HG03521 (cell line): Measurements from ENCODE around the gene PDLIM5.
"Not testable (repeated sequence)": the region's sequence is repeated elsewhere in the genome, so short reads cannot be mapped to it uniquely, and the experiment has no call there.

ENCODE experiments used
- ATAC-seq: cut with Tn5 transposase; IDR thresholded peaks from one replicate; pipeline ENCODE4 v1.9.1; 2021; ENCODE audit warnings: mild to moderate bottlenecking, moderate library complexity; ENCODE audit not compliant: unreplicated experiment

Gene PDLIM5

DNA sequence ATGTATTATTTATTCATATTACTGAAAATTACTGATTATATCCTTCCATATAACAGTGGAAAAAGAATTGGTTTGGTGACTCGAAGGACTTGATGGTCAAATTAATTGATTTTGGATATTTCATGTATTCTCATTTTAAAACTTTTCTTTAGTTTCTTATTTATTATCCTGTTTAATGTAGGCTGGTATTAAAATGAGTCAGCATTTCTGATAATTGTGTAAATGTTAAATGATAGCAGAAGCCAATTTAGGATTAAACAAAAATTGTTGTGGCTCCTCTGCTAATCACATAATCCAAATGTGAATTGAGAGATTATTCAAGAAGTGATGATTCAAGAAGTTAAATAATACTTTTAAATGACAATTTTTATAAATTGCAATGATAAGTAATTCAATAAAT, 38.7 kb downstream of the PDLIM5 start:
- no peak for ATAC-seq

DNA sequence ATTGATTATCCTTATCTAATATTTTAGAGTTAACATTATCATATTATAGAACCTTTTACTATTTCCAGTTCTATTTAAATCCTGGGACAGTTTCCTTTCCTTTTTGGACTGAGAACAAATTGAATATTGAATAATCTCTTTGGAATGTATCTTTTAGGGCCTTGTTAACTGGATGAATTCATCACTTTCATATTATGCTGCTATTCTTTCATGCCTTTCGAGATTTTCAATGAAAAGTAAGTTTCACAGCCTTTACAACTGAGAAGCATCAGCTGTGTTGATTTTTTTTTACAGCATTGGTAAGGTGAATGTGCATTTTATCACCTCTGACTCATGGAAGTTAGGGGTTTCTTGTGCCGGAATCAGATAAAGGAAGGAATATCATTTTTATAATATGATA, 39.6 kb downstream of the PDLIM5 start:
- no peak for ATAC-seq

DNA sequence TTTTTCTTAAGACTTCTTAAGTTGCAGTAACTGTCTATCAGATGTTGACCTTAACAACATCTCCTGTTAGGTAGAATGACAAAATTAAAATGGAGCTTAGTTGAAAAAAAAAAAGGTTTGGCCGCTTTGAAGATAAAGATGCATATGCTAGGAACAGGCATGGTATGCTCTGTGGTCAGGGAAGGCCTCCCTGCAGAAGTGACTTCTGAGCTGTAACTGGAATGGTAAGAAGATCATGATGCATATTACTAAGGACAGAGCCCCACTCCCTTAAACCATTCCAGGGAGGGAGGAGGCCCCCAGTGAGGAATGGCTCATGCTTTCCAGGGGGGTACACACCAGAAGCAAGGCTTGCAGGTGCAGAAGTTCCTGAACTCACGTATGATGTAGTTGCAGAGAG, 43.7 kb downstream of the PDLIM5 start:
- ATAC-seq: no peak

GRCh38 chr4:94497690-94498089, 45.9 kb downstream of the PDLIM5 start:
- no peak for ATAC-seq

- ATAC-seq: no peak
Measured at GRCh38 chr4:94498502-94498901, 46.8 kb downstream of the PDLIM5 start.

DNA sequence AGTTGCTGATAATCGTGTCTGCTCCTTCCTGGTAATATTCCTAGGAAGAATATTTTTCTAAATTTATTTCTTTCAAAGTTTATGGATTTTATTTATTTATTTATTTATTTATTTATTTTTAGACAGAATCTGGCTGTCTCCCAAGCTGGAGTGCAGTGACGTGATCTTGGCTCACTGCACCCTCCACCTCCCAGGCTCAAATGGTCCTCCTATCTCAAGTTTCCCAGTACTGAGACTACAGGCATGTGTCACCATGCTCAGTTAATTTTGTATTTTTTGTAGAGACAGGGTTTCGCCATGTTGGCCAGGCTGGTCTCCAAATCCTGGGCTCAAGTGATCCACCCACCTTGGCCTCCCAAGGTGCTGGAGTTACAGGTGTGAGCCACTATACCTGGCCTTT, 48.9 kb downstream of the PDLIM5 start:
- no peak for ATAC-seq

DNA sequence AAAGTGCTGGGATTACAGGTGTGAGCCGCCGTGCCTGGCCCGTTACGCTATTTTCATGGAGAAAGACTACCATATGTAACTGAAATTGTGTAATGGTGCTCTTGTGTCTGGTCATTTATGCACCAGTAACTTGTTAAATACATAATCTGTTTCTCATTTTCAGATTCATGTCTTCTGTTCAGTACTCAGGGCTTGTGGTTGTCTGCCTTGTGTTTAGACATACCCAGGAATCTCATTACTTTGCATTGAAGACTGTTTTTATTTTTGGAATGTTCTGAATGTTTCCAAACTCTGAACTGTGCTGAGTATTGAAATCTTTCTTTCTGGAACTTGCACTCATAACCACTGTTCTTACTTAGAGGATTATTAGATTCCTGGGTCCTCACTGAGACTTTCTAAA, 52.8 kb downstream of the PDLIM5 start:
- ATAC-seq: no peak

DNA sequence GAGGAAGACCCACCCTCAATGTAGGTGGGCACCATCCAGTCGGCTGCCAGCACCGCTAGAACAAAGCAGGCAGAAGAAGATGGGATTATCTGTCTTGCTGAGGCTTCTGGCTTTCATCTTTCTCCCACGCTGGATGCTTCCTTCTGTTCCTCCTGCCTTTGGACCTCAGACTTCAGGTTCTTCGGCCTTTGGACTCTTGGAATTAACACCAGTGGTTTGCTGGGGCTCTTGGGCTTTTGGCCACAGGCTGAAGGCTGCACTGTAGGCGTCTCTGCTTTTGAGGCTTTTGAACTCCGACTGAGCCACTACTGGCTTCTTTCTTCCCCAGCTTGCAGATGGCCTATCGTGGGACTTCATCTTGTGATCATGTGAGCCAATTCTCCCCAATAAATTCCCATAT, 55.1 kb downstream of the PDLIM5 start:
- no peak for ATAC-seq

DNA sequence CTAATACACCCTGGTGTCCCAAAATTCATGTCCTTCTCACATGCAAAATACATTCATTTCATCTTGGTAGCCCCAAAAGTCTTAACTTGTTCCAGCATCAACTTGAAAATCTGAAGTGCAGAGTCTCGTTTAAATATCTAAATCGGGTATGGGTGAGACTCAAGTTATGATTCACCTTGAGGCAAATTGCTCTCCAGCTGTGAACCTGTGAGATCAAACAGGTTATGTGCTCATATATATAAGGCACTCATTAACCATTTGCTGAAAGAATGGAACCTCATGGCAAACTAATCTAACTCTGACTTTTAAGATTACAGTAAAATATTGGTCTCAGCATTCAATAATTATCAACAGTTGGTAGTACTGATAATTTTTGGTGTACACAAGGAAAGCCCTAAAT, 55.5 kb downstream of the PDLIM5 start:
- no peak for ATAC-seq

GRCh38 chr4:94507708-94508107, 56.0 kb downstream of the PDLIM5 start:
- ATAC-seq: no peak

GRCh38 chr4:94508296-94508695, 56.6 kb downstream of the PDLIM5 start:
- ATAC-seq: no peak

- ATAC-seq: no peak
Measured at GRCh38 chr4:94508806-94509205, 57.1 kb downstream of the PDLIM5 start.

- no peak for ATAC-seq
Measured at GRCh38 chr4:94511591-94511990, 59.8 kb downstream of the PDLIM5 start.

GRCh38 chr4:94513532-94513931, 61.8 kb downstream of the PDLIM5 start:
- ATAC-seq: not testable (repeated sequence)

- ATAC-seq: no peak
Measured at GRCh38 chr4:94515365-94515764, 63.6 kb downstream of the PDLIM5 start.

DNA sequence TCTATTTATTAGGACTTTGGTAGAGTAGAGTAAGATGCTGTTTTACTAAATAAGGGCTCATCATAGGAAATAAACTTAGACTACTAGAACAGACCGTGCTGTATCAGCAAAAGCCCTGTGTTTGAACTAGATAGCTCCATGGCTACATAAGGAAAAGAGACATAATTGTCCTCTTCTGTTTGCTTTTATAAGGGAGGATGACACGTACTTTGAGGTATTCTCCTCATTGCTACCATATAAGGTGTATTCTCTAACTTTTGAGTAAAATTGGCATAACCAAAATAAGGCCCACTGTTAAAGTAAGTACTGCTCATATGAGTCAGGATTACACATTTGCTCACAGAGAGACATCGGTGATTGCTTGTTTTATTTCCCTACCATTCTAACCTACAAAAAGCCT, 64.3 kb downstream of the PDLIM5 start:
- no peak for ATAC-seq

GRCh38 chr4:94516999-94517398, 65.3 kb downstream of the PDLIM5 start:
- no peak for ATAC-seq

GRCh38 chr4:94517492-94517891, 65.8 kb downstream of the PDLIM5 start:
- no peak for ATAC-seq

DNA sequence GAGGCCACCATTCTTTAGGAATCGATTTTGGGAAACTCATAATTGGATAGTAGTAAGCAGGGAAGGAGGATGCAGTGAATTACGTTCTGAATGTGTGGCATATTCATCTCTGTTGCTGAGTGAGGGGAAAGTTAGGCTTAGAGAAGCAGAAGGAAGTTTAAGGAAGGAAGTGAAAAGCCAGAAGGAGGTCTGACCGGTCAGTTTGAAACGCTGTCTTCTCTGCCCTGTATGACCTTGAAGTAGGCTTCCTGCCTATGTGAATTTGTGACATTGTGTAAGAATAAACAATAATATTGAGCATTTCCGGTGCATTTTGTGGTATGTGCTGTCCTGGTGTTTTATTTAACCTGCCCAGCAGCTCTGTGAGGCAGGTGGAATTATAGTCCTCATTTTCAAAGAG, 67.3 kb downstream of the PDLIM5 start:
- ATAC-seq: no peak

- no peak for ATAC-seq
Measured at GRCh38 chr4:94519925-94520789, 68.4 kb downstream of the PDLIM5 start.

DNA sequence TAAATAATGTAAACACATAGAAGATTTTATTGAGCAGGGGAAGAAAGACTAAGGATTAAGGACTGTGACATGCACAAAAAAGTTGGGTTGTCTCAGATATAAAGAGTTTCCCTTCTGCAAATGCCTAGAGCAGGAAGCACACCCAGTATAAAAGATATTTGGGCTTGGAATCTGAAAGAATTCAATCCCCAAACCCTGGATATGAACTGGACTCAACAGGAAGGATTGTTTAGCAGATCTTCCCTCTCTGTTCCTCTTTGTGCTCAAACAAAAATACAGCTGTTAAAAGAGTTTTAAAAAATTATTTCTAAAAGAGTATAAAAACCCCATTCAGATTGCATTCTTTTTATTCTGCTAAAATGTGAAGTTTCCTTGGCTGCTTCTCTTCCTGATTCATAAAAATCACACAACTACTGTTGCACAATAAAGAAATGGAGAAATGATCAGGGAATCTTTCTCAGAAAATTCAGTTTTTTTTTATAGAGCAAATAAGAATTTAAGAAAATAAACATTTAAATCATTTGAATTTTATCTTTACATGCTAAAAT, 71.4 kb downstream of the PDLIM5 start:
- ATAC-seq: no peak

GRCh38 chr4:94523617-94524016, 71.9 kb downstream of the PDLIM5 start:
- no peak for ATAC-seq
